Measurements from ENCODE around the gene OCA2.

Gene OCA2

DNA sequence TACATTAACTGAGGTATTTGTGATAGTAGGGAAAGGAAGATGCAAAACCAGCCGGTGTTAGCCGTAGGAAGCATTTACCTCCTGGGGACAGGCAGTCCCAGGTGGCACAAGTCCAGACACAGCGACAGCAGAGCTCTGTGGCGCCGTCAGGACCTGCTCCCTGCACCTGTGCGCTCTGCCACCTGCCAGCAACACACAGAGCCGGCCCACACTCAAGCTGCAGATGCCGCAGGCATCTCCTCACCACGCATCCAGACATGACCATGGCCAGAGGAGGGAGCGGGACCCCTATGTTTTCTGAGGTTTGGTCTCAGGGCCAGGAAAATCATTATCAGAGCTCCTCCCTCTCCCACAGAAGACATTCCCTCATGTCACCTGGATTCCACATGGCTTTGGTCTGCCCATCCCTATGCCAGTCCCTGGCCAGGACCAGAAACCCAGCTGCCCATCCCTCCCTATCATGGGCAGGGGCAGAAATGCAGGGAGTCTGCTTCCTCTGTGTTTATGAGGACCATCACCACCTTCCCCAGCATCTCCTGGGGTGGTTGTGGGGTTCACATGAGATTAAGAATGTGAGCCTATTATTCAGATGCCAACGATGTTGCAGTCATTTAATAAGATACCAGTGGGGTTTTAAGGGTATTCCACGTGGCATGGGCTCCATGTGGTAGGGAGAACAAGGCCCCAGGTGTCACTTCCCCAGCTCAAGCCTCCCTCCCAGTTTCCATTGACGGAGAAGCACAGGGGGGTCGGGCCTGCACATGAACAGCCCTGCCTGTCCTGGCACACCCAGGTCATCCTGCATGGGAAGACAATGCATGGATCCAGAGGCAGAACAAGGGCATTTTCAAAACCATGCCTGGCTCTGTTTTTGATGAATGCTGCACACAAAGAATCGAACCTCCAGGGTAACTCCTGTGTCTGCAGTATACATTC is 251.1 kb downstream of the OCA2 start:
- TF ChIP-seq POLR2A (IDR thresholded peaks at IDR 0.05; ENCODE audit: low read depth, low read length): no peak
- no peak for DNase-seq (ENCODE audit: insufficient read length, low spot score)
- FAIRE-seq: no peak

DNA sequence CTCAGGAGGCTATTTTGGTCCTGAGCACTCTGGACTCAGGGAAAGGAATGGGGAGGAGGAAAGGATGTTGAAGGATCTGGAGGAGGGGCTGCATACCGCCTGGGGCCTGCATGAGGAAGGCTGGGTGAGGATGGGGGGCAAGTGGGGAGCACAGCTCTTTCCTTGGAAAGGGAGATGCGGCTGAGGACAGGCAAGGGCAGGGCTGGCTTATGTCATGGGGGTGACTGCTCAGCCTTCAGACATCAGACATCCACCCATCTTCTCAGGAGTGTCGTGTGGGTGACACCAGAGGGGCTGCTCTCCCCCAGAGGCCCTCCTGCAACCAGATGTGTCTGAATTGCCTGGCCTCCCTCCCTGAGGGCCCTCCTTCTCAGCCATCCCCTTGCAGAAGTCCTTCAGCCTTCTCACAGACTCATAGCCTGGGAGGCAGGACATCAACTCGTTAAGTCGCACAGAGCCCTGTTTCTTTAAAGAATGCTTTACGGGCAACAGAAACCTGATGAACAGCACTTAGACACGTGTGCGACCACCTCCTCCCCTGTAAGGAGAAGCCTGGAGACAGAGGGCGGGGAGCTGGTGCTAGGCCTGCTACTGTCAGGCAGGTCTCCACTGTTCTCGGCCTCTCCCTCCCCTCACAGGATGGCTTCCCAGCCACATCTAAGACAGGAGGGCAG is 252.3 kb downstream of the OCA2 start:
- DNase-seq (ENCODE audit: insufficient read length, low spot score) (no peak), FAIRE-seq (no peak)
- no peak for TF ChIP-seq POLR2A (IDR thresholded peaks at IDR 0.05; ENCODE audit: low read depth, low read length)

DNA sequence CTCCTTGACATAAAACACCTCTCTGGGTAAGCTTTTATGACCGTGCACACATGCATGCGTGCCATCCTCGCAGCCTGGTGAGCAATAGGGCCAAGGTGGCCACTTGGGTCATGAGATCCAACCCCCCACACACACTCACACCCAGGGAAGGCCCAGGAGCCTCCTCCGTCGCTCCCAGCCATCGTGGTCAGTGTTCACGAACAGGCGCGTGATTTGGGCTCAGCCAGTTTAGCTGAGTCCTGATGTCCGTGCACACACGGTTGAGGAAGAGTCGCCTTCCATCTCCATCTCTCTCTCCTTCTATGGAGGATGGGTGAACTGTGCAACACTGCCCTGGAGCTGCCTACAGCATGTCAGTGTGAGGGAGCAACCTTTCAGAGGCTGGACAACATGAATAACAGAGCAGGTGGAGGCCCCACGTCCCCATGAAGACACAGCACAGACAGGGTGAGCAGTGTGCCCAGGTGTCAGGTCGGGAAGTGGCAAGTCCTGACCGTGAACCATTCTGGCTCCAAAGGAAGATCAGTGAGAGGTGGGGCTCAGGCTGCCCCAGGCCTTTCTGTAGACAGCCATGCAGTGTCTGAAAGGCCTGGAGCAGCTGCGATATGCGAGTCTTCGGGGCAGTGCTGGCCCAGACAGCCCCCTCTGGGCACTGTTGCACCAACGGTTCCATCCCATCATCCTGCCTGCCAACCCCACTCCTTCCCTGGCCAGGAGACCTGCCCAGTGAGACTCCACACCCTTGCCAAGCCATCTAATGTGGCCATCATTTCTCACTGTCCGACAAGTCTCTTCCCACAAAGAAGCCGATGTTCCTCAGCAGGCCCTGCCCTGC is 253.4 kb downstream of the OCA2 start:
- no peak for TF ChIP-seq POLR2A (IDR thresholded peaks at IDR 0.05; ENCODE audit: low read depth, low read length)
- DNase-seq (ENCODE audit: insufficient read length, low spot score) (no peak), FAIRE-seq (no peak)

DNA sequence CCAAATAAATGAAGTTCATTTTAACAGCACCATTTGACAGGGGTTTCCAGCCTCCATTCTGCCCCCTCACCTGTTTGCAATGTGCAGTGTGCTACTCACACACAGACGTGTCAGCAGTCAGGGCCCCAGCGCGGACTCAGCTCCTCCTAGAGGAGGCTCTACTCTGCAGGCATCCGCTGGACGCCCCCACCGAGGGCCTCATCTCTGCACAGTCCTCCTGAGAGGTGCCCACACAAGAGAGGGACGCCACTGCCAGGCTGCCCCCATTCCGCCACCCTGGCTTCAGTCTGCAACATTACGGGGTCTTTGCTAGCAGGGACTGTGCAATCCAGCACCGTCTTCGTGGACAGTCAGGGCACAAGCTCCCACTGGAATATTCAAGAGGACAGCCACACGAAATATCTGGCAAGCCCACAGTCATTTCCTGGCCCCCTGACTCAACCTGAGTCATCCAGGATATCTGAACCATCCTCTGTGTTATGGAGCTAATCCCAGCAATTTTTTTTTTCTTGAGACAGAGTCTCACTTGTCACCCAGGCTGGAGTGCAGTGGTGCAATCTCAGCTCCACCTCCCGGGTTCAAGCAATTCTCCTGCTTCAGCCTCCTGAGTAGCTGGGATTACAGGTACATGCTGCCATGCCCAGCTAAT is 255.0 kb downstream of the OCA2 start:
- no peak for FAIRE-seq
- no peak for DNase-seq (ENCODE audit: insufficient read length, low spot score)
- no peak for TF ChIP-seq POLR2A (IDR thresholded peaks at IDR 0.05; ENCODE audit: low read depth, low read length)

DNA sequence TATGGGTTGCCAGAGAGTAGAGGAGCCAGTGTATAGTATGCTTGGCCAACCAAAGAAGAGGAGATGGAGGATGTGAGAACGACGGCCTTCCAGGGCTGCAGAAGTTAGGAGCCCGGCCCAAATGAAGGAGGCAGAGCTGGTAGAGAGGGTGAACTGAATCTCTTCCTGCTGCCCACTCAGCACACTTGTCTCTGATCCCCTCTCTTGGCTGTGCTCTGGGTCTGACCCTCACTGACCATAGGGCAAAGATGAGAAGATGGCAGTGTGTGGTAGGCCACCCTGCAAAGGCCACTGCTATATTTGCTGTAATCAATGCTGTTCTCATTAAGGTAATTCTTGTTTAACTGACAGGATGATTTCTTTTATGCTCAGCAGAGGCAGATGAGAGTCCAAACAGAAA is 256.0 kb downstream of the OCA2 start:
- no peak for TF ChIP-seq POLR2A (IDR thresholded peaks at IDR 0.05; ENCODE audit: low read depth, low read length)
- DNase-seq (ENCODE audit: insufficient read length, low spot score): no peak
- FAIRE-seq: no peak

DNA sequence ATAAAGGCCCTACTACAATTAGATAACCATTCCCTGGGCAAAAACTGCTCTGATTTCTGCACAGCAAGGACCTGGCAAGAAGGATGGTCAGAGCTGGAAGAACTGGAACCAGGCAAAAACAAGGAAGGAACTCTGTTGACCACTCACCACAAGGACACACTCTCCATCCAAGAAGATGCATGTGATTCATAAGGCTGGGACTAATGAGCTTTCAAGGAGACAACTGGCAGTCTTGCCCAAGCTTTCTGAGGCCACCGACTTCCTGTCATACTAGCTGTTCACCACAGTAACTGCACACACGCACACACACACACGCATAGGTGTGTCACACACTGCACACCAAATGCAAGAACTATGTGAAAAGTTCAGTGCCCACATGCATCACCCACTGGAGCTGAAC is 256.6 kb downstream of the OCA2 start:
- FAIRE-seq: no peak
- DNase-seq (ENCODE audit: insufficient read length, low spot score): no peak
- no peak for TF ChIP-seq POLR2A (IDR thresholded peaks at IDR 0.05; ENCODE audit: low read depth, low read length)

DNA sequence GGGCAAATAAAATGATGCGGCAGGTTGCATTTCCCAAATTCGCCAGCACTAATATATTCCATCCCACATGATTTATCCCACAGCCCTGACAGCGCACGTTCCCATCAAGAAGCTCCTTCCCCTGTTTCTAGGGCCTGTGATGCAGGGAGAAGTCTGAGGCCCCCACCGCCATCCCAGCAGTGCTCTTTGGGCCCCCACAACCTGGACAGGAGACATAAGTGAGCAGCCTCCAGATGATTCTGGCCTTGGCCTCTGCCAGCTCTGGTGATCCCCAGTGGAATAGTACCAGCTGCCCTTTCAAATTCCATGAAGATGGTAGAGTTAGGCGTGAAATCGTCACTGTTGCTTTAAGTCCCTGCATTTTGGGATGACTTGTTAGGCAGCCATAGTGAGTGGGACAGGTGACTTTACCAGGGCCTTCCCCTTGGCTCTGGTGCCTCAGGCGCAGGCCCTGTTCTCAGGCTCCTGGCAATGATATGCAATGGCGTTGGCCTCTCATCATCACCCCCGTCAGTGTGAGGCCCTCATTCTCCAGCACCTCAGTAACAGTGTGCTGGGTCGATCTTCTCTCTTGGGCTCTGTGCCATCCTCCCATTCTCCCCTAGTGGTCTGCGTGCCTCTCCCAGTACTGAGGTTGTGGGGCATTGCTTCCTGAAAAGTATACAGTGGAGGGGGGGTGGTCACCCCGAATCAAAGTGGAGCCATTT is 263.7 kb downstream of the OCA2 start:
- TF ChIP-seq POLR2A (IDR thresholded peaks at IDR 0.05; ENCODE audit: low read depth, low read length): no peak
- DNase-seq (ENCODE audit: insufficient read length, low spot score): no peak
- no peak for FAIRE-seq

DNA sequence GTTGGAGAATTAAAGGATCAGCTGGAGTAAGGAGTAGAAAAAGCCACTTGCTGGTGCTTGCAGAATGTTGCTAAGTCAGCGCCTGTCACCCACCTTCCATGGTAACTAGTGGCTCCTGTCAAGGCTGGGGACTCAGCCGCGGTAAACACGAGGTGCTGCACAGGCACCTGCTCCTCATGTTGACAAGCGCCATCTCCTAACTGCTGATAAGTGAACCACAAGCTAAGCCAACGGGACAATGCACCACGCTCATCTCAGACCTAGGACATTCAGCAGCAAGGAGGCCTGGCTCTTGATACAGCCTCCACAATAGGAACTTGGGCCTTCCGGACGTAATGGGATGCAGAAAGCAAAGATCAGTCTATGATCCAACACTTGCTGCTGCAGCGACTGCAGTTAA is 264.4 kb downstream of the OCA2 start:
- TF ChIP-seq POLR2A (IDR thresholded peaks at IDR 0.05; ENCODE audit: low read depth, low read length): no peak
- FAIRE-seq: no peak
- DNase-seq (ENCODE audit: insufficient read length, low spot score): no peak

DNA sequence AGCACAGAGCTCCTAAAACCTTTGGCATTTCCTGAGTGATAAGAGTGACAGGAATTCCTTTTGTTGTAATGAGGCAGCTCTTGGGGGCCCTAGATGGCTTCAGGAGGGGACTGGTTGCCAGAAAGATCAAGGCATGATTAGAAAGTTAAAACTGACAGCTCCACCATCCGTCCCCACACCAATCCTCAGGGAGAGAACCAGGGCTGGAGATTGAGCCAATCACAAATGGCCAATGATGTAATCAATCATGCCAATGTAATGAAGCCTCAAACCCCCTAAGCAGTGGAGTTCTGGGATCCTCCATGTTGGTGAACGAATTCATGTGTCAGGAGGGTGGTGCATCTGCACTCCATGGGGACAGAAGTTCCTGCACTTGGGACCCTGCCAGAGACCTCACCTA is 265.1 kb downstream of the OCA2 start:
- FAIRE-seq (no peak), DNase-seq (ENCODE audit: insufficient read length, low spot score) (no peak)
- TF ChIP-seq POLR2A (IDR thresholded peaks at IDR 0.05; ENCODE audit: low read depth, low read length): no peak

DNA sequence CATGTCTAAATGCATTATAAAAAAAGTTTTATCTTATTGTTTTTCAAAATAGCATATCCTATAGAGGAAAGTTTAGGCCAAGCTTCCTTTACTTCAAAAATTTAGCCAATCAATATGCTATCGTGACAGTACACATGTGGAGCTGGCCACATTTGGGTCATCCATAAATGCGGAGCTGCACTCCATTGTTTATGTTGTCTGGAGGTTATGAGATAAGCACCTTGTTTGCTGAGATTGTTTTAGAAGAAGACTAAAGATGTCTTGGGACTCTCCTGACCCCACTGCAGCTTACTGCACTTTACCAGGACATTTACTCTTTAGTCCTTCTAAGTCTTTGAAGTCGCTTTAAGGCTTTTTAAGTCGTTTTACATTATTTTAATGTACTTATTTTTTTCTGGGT is 265.9 kb downstream of the OCA2 start:
- no peak for TF ChIP-seq POLR2A (IDR thresholded peaks at IDR 0.05; ENCODE audit: low read depth, low read length)
- FAIRE-seq (no peak), DNase-seq (ENCODE audit: insufficient read length, low spot score) (no peak)

DNA sequence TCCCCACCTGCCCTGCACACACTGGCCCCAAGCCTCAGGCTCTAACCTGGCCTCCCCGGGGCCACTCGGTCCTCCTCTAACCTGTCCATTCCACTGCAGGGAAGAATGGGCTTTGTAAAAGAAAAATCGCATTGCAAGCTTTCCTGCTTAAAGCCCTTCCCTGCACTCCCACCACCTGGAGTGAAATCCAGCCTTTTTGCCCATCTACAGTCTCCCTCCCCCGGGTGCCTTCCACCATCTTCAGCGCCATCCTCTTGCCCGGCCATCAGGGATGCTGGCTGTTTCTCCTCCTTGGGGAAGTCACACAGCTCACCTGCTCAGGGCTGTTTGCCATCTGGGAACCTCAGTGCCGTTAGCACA is 266.9 kb downstream of the OCA2 start:
- DNase-seq (ENCODE audit: insufficient read length, low spot score) (no peak), FAIRE-seq (no peak)
- TF ChIP-seq POLR2A (IDR thresholded peaks at IDR 0.05; ENCODE audit: low read depth, low read length): no peak

DNA sequence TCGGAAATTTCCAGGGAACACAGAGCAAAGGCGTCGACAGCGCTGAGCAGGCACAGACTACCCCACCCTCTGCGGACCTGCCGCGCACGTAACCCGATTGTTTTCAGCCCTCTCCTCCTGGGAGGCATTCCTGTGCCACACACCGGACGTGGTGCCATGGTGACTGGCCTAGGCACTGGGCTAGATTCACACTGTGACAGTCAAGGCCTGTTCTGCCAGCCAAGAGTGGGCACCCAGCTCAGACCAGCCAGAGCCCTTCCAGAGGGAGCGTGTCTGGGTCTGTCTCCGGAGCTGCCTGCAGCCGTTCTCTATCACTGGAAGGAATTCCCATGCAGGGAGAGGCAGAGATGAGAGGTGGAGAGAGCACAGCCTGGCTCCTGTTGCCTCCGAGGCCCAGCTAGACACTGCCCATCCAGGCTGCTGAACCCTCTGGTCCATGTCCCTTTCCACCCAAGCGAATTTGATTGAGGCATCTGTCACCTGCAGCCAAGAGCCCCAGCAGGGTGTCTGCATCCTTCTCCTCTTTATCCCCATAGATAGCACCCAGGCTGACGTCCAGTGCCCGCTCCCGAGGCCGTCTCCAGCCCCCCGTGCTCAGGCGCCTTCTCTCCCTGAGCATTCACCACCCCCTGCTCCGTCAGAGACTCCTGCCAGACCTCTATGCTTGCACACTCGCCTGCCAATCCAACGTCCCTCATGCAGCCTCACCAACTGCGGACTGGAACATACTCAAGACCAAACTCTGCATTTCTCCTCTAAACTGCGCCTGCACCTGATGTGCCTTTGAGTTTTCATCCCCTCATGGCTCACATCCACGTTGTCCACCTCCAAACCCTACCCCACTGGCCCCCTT is 267.5 kb downstream of the OCA2 start:
- TF ChIP-seq POLR2A (IDR thresholded peaks at IDR 0.05; ENCODE audit: low read depth, low read length): no peak
- FAIRE-seq: no peak

More for the DNA sequence above, 267.5 kb downstream of the OCA2 start:
- no peak for DNase-seq (ENCODE audit: insufficient read length, low spot score)

Data from H54 (cell line).